K562 (cell line): ENCODE data around the gene UQCC2. TPM values are rescaled to one million over a fixed set of nuclear protein-coding genes. Genes with fewer than 3 reads are reported as not detected.

Experiments used
- ATF3 ChIP-seq, 2 experiments: fragments of 450-650 bp in 1 of 2; sonication (generic) in 1 of 2; formaldehyde crosslinking in 1 of 2; IDR thresholded peaks in 1 of 2; conservative IDR thresholded peaks in 1 of 2; 2 replicates each; pipeline versions ENCODE4 v1.6.1 to v1.8.1; 2016 to 2023; ENCODE audit warnings: mild to moderate bottlenecking in 2 of 2, moderate library complexity in 2 of 2, inconsistent platforms in 1 of 2, missing genetic modification reagents in 1 of 2
- JUN ChIP-seq, 2 experiments: sonication (generic) in 1 of 2; formaldehyde crosslinking in 1 of 2; IDR thresholded peaks; 2 replicates each; pipeline versions ENCODE4 v1.6.1 to v1.8.0; 2012 to 2022; ENCODE audit warnings: borderline replicate concordance in 2 of 2, mild to moderate bottlenecking in 2 of 2, improper control_type of control experiment in 1 of 2, low read depth in 1 of 2, low read length in 1 of 2, missing genetic modification reagents in 1 of 2
- POLR2A ChIP-seq: fragments of 450-650 bp; conservative IDR thresholded peaks from 2 replicates; pipeline ENCODE4 v1.6.1; 2016
- XRCC5 ChIP-seq: fragments of 200-400 bp; formaldehyde crosslinking; IDR thresholded peaks from 2 replicates; pipeline ENCODE4 v1.6.1; 2017; ENCODE audit warnings: low read depth, mild to moderate bottlenecking, low read length
- ZC3H8 ChIP-seq: fragments of 450-650 bp; IDR thresholded peaks from 2 replicates; pipeline ENCODE4 v1.6.1; 2017
- ZNF23 ChIP-seq: fragments of 250-450 bp; sonication (Bioruptor Pico); IDR thresholded peaks from 2 replicates; pipeline ENCODE4 v1.4.0; 2020; ENCODE audit warnings: mild to moderate bottlenecking
- ZNF318 ChIP-seq, 2 experiments: fragments of 450-650 bp; IDR thresholded peaks; 2 replicates each; pipeline ENCODE4 v1.6.1; 2016; ENCODE audit warnings: mild to moderate bottlenecking in 2 of 2, borderline replicate concordance in 1 of 2, low read depth in 1 of 2, moderate library complexity in 1 of 2
- ZNF551 ChIP-seq: fragments of 250-450 bp; sonication (Bioruptor Pico); IDR thresholded peaks from 2 replicates; pipeline ENCODE4 v1.5.0; 2021; ENCODE audit warnings: mild to moderate bottlenecking, moderate library complexity
- polyA plus RNA-seq, 8 experiments: library from polyadenylated mRNA; depleted of rRNA in 4 of 8; stranded (reverse) in 5 of 8; unstranded in 3 of 8; fragments of >200 nt; fragmentation: Nextera tagmentation in 2 of 8; fragmentation: Illumina TruSeq in 1 of 8; extraction: Ambion mirVana in 2 of 8; extraction: Trizol in 1 of 8; gene quantifications; 2 replicates each; pipeline versions ENCODE4 v1.2.1 to v1.2.3, GENCODE V29; 2011 to 2014; ENCODE audit warnings: inconsistent platforms in 1 of 8, missing spikeins in 1 of 8
- total RNA-seq, 7 experiments: library from RNA; depleted of rRNA in 6 of 7; stranded (reverse); fragments of >200 nt in 6 of 7; fragmentation: Illumina TruSeq in 2 of 7; extraction: Trizol in 2 of 7; gene quantifications; 2 replicates each; pipeline versions ENCODE4 v1.2.1 to v1.2.3, GENCODE V29; 2011 to 2021; ENCODE audit warnings: low replicate concordance in 1 of 7
- TF ChIP-seq, protein P1 (sequence below): sonication (generic); formaldehyde crosslinking; IDR thresholded peaks from 2 replicates; pipeline ENCODE4 v1.8.0; 2022; ENCODE audit warnings: mild to moderate bottlenecking, missing genetic modification reagents
- TF ChIP-seq, protein P2 (sequence below): sonication (generic); formaldehyde crosslinking; IDR thresholded peaks from 2 replicates; pipeline ENCODE4 v1.8.0; 2022; ENCODE audit warnings: missing genetic modification reagents, mild to moderate bottlenecking, moderate library complexity, borderline replicate concordance

UQCC2 gene
- total and polyA plus RNA-seq, 9 of the 15 experiments (the other 6 are each of a cell fraction or from before 2014, with no cell fraction given) = 58.5 to 927 (median 158) TPM

- TF ChIP-seq ZNF318 (IDR thresholded peaks at IDR 0.05; ENCODE audit: borderline replicate concordance in 1 of 2, low read depth in 1 of 2) (0 out of 4 replicates have a peak, but pooled peaks of 1 of the 2 experiments have one; percentile 14), JUN (IDR thresholded peaks at IDR 0.05; ENCODE audit: borderline replicate concordance, low read depth, low read length) (no peak), JUN (CRISPR knock-in tag; IDR thresholded peaks at IDR 0.05; ENCODE audit: borderline replicate concordance) (0 out of 2 replicates have a peak, but pooled peaks have one; percentile 46), ZC3H8 (no peak), ZNF551 (CRISPR knock-in tag) (no peak), POLR2A (no peak), ATF3 (IDR thresholded peaks at IDR 0.05) (no peak), ATF3 (CRISPR knock-in tag; conservative IDR thresholded peaks at IDR 0.05) (0 out of 2 replicates have a peak, but pooled peaks have one; percentile 64), XRCC5 (no peak), ZNF23 (CRISPR knock-in tag) (no peak)
- TF ChIP-seq, protein P1, sequence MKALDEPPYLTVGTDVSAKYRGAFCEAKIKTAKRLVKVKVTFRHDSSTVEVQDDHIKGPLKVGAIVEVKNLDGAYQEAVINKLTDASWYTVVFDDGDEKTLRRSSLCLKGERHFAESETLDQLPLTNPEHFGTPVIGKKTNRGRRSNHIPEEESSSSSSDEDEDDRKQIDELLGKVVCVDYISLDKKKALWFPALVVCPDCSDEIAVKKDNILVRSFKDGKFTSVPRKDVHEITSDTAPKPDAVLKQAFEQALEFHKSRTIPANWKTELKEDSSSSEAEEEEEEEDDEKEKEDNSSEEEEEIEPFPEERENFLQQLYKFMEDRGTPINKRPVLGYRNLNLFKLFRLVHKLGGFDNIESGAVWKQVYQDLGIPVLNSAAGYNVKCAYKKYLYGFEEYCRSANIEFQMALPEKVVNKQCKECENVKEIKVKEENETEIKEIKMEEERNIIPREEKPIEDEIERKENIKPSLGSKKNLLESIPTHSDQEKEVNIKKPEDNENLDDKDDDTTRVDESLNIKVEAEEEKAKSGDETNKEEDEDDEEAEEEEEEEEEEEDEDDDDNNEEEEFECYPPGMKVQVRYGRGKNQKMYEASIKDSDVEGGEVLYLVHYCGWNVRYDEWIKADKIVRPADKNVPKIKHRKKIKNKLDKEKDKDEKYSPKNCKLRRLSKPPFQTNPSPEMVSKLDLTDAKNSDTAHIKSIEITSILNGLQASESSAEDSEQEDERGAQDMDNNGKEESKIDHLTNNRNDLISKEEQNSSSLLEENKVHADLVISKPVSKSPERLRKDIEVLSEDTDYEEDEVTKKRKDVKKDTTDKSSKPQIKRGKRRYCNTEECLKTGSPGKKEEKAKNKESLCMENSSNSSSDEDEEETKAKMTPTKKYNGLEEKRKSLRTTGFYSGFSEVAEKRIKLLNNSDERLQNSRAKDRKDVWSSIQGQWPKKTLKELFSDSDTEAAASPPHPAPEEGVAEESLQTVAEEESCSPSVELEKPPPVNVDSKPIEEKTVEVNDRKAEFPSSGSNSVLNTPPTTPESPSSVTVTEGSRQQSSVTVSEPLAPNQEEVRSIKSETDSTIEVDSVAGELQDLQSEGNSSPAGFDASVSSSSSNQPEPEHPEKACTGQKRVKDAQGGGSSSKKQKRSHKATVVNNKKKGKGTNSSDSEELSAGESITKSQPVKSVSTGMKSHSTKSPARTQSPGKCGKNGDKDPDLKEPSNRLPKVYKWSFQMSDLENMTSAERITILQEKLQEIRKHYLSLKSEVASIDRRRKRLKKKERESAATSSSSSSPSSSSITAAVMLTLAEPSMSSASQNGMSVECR (CRISPR knock-in tag) = 0 out of 2 replicates have a peak, but pooled peaks have one; percentile 38
- TF ChIP-seq, protein P2, sequence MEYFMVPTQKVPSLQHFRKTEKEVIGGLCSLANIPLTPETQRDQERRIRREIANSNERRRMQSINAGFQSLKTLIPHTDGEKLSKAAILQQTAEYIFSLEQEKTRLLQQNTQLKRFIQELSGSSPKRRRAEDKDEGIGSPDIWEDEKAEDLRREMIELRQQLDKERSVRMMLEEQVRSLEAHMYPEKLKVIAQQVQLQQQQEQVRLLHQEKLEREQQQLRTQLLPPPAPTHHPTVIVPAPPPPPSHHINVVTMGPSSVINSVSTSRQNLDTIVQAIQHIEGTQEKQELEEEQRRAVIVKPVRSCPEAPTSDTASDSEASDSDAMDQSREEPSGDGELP (CRISPR knock-in tag) = no peak
Observed at GRCh38 chr6:33710296-33711121, 991 bp downstream of the UQCC2 start (continued).
